Breast epithelium (tissue), 3 donors: ENCODE results near the gene IREB2.

Source experiments
- CTCF ChIP-seq, 3 donors: fragments of 450-650 bp; IDR thresholded peaks; one replicate each; pipeline ENCODE4 v1.5.1; 2016 to 2017; ENCODE audit warnings: antibody characterized with exemption in 3 of 3, mild to moderate bottlenecking in 3 of 3, moderate library complexity in 3 of 3
- POLR2A ChIP-seq: fragments of 450-650 bp; IDR thresholded peaks from one replicate; pipeline ENCODE4 v1.6.1; 2016; ENCODE audit warnings: antibody characterized with exemption, mild to moderate bottlenecking, moderate library complexity
- POLR2AphosphoS5 ChIP-seq, 3 donors: sonication (generic); formaldehyde crosslinking; IDR thresholded peaks; one replicate each; pipeline ENCODE4 v1.6.1; 2017; ENCODE audit warnings: antibody characterized with exemption in 3 of 3

- no peak for TF ChIP-seq CTCF (IDR thresholded peaks at IDR 0.05)
- no peak for TF ChIP-seq POLR2A
- TF ChIP-seq POLR2AphosphoS5 (IDR thresholded peaks at IDR 0.05), result no peak
Measured at GRCh38 chr15:78406016-78406585, 31.9 kb upstream of the IREB2 start.
